ENCODE results near the gene CLEC19A. TPM values are rescaled to one million over a fixed set of nuclear protein-coding genes. Genes with fewer than 3 reads are reported as not detected.

Gene CLEC19A
- under 0.01 TPM in 1 of 2 replicates, not detected in the other for total RNA-seq

DNA sequence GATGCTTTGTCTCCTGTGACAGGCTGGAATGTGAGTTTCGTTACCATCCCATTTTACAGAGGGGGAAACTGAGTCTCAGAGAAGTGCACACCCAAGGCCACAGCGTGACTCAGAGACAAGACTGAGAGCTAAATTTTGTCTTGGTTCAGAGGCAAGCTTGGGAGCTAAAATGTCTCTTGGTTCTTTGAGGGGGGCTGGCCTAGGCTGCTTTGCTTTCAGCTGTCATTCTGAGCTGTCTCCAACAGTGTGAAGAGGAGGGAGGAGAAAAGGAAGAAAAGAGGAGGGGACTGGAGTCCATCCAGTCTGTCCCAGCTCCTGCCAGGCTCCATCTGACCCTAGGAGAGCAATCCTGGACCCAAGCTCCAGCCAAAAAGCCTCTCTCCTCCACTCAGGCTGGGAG lies at the start of gene CLEC19A:
TSS of gene CLEC19A (plus strand) at position 301 of the 400 bp plus-strand sequence. CDS start 121 bp downstream, outside the sequence.

Other genes starting within 250 kb of the CLEC19A start
- gene COQ7, start 218.1 kb upstream of the CLEC19A start, total RNA-seq = 27.2 and 29.6 TPM in 2 replicates
- gene ITPRIPL2, start 171.8 kb upstream of the CLEC19A start, total RNA-seq = 28.7 and 32.4 TPM in 2 replicates
- gene SYT17, start 117.5 kb upstream of the CLEC19A start, total RNA-seq = 1.3 and 2.0 TPM in 2 replicates
- not detected in 2 replicates for gene TMC5, start 132.2 kb downstream of the CLEC19A start, total RNA-seq
- 23.9 and 25.2 TPM in 2 replicates for gene GDE1, start 236.4 kb downstream of the CLEC19A start, total RNA-seq
- 6.7 and 10.3 TPM in 2 replicates for gene CCP110, start 238.2 kb downstream of the CLEC19A start, total RNA-seq

Data from dermis lymphatic vessel endothelial cell (primary cell).